HCT116 (cell line): ENCODE results near the gene RABGEF1. TPM values are rescaled to one million over a fixed set of nuclear protein-coding genes. Genes with fewer than 3 reads are reported as not detected.

Source experiments
- ATAC-seq: fragments of 200-7000 bp; cut with Tn5 transposase; 2 replicates; pipeline ENCODE4 v1.9.1; 2020; ENCODE audit warnings: mild to moderate bottlenecking, moderate library complexity
- BruUV-seq: library from RNA; stranded (reverse); fragments of 400-500 nt; replicated peaks from 2 replicates; lab custom pipeline; 2021; lab: Mats Ljungman, UMichigan
- CTCF ChIA-PET: fragments of 300-600 bp; sonication (Branson Sonifier 250); formaldehyde crosslinking; loops from one replicate; lab custom pipeline; 2021; ENCODE audit warnings: antibody characterized with exemption; lab: Charles Lee
- POLR2A ChIA-PET: fragments of 300-600, 350-600 bp; sonication (Branson Sonifier 250); formaldehyde crosslinking; loops from one replicate; lab custom pipeline; 2021; ENCODE audit warnings: antibody characterized with exemption; lab: Charles Lee
- RAD21 ChIA-PET, 2 experiments: fragments of 300-600 bp; sonication (Branson Sonifier 250); formaldehyde crosslinking; loops; one replicate each; lab custom pipeline; 2023; ENCODE audit warnings: low total read pairs in 2 of 2; ENCODE audit not compliant: uncharacterized antibody in 2 of 2, unreplicated experiment in 2 of 2, low non-redundant PET in 1 of 2; lab: Charles Lee
- DNase-seq: peaks from one replicate; pipeline ENCODE4 v3.0.0-alpha.2; 2010; ENCODE audit warnings: low read depth, low spot score
- H2AFZ ChIP-seq: fragments of 200-600 bp; shearing (Covaris generic), sonication (generic); 2 replicates; pipeline ENCODE4 v1.6.1; 2017; ENCODE audit warnings: low read depth, mixed run types, mixed read lengths, antibody characterized with exemption, low read length; ENCODE audit not compliant: poor library complexity, severe bottlenecking
- H3K27ac ChIP-seq: 2 replicates; pipeline ENCODE4 v1.5.1; 2012; ENCODE audit warnings: low read depth, low read length
- H3K27me3 ChIP-seq: fragments of 200-600 bp; sonication (generic); 2 replicates; pipeline ENCODE4 v1.6.1; 2016; ENCODE audit warnings: mixed run types, low read length, mixed read lengths; ENCODE audit not compliant: insufficient read depth
- H3K36me3 ChIP-seq, 2 experiments: fragments of 200-500 bp in 1 of 2; fragments of 200-600 bp in 1 of 2; sonication (Bioruptor generic) in 1 of 2; sonication (generic) in 1 of 2; 2 replicates each; pipeline versions ENCODE4 v1.5.1 to v1.6.1; 2014 to 2016; ENCODE audit warnings: low read length in 2 of 2, inconsistent platforms in 1 of 2, mixed read lengths in 1 of 2, mixed run types in 1 of 2; ENCODE audit not compliant: insufficient read depth in 2 of 2, control insufficient read depth in 1 of 2
- H3K4me1 ChIP-seq, 2 experiments: fragments of 200-600 bp in 1 of 2; sonication (generic) in 1 of 2; 2 replicates each; pipeline versions ENCODE4 v1.5.1 to v1.6.1; 2012 to 2017; ENCODE audit warnings: low read length in 2 of 2, inconsistent platforms in 1 of 2, mild to moderate bottlenecking in 1 of 2, mixed read lengths in 1 of 2, mixed run types in 1 of 2, moderate library complexity in 1 of 2; ENCODE audit not compliant: insufficient read depth in 2 of 2, control insufficient read depth in 1 of 2
- H3K4me2 ChIP-seq: fragments of 200-600 bp; sonication (generic); 2 replicates; pipeline ENCODE4 v1.6.1; 2017; ENCODE audit warnings: mixed run types, low read length, mixed read lengths
- H3K4me3 ChIP-seq, 2 experiments: fragments of 200-600 bp in 1 of 2; sonication (generic) in 1 of 2; replicated peaks in 1 of 2; 2 replicates each; pipeline ENCODE4 v1.5.1; 2011 to 2016; ENCODE audit warnings: low read length in 2 of 2, control low read depth in 1 of 2, low read depth in 1 of 2, mild to moderate bottlenecking in 1 of 2, mixed read lengths in 1 of 2, mixed run types in 1 of 2
- H3K79me2 ChIP-seq: fragments of 200-600 bp; sonication (generic); 2 replicates; pipeline ENCODE4 v1.6.1; 2017; ENCODE audit warnings: mild to moderate bottlenecking, mixed run types, low read length, moderate library complexity, mixed read lengths; ENCODE audit not compliant: insufficient read depth
- H3K9ac ChIP-seq: fragments of 200-600 bp; sonication (generic); 2 replicates; pipeline ENCODE4 v1.6.1; 2016; ENCODE audit warnings: low read length, mixed read lengths
- H3K9me2 ChIP-seq: fragments of 200-600 bp; sonication (generic), shearing (Covaris generic); 2 replicates; pipeline ENCODE4 v1.6.1; 2017; ENCODE audit warnings: mixed run types, mild to moderate bottlenecking, moderate library complexity; ENCODE audit not compliant: insufficient read depth
- H3K9me3 ChIP-seq, 2 experiments: fragments of 200-500 bp in 1 of 2; fragments of 200-600 bp in 1 of 2; sonication (Bioruptor generic) in 1 of 2; sonication (generic) in 1 of 2; 2 replicates each; pipeline ENCODE4 v1.6.1; 2014 to 2017; ENCODE audit warnings: low read length in 2 of 2, mixed read lengths in 2 of 2, inconsistent platforms in 1 of 2, low read depth in 1 of 2, mild to moderate bottlenecking in 1 of 2, mixed run types in 1 of 2, moderate library complexity in 1 of 2; ENCODE audit not compliant: control insufficient read depth in 1 of 2, insufficient read depth in 1 of 2
- H4K20me1 ChIP-seq: fragments of 200-600 bp; sonication (generic), shearing (Covaris generic); 2 replicates; pipeline ENCODE4 v1.6.1; 2017; ENCODE audit warnings: mixed run types, mild to moderate bottlenecking, moderate library complexity; ENCODE audit not compliant: insufficient read depth
- CEBPB ChIP-seq: IDR thresholded peaks from 2 replicates; pipeline ENCODE4 v1.6.1; 2012; ENCODE audit warnings: low read depth
- EGR1 ChIP-seq: IDR thresholded peaks from 2 replicates; pipeline ENCODE4 v1.6.1; 2012; ENCODE audit warnings: low read depth
- ELF1 ChIP-seq: IDR thresholded peaks from 2 replicates; pipeline ENCODE4 v1.6.1; 2012; ENCODE audit warnings: low read depth, borderline replicate concordance
- FOSL1 ChIP-seq: IDR thresholded peaks from 2 replicates; pipeline ENCODE4 v1.6.1; 2012; ENCODE audit warnings: low read depth
- MAX ChIP-seq: IDR thresholded peaks from 2 replicates; pipeline ENCODE4 v1.6.1; 2012
- POLR2A ChIP-seq: IDR thresholded peaks from 2 replicates; pipeline ENCODE4 v1.7.0; 2011; ENCODE audit warnings: borderline replicate concordance; ENCODE audit not compliant: insufficient read depth, insufficient read length; ENCODE audit errors: extremely low read depth
- RAD21 ChIP-seq: IDR thresholded peaks from 2 replicates; pipeline ENCODE4 v1.6.1; 2012; ENCODE audit warnings: low read depth, mild to moderate bottlenecking
- TCF7L2 ChIP-seq: IDR thresholded peaks from 2 replicates; pipeline ENCODE4 v1.7.0; 2011; ENCODE audit warnings: borderline replicate concordance, inconsistent platforms; ENCODE audit not compliant: insufficient read depth, insufficient read length; ENCODE audit errors: extremely low read depth
- YY1 ChIP-seq: IDR thresholded peaks from 2 replicates; pipeline ENCODE4 v1.6.1; 2011; ENCODE audit warnings: low read length, low read depth, moderate library complexity, mild to moderate bottlenecking; ENCODE audit not compliant: insufficient replicate concordance; ENCODE audit errors: extremely low read depth
- intact Hi-C: fragments of 100-400 bp; cut with micrococcal nuclease; formaldehyde crosslinking; loops from 2 replicates; pipeline ENCODE4 v1.10.0; 2022
- total RNA-seq: library from RNA; stranded (reverse); gene quantifications from one replicate; pipeline ENCODE4 v1.2.1, GENCODE V29; 2021; ENCODE audit not compliant: unreplicated experiment
- TF ChIP-seq, protein P1 (sequence below): IDR thresholded peaks from 2 replicates; pipeline ENCODE4 v1.6.1; 2012
- TF ChIP-seq, protein P2 (sequence below): IDR thresholded peaks from 2 replicates; pipeline ENCODE4 v1.6.1; 2012; ENCODE audit warnings: low read depth

RABGEF1 gene
- total RNA-seq, 1 experiment from 2014 or later: 22.9 TPM

DNA sequence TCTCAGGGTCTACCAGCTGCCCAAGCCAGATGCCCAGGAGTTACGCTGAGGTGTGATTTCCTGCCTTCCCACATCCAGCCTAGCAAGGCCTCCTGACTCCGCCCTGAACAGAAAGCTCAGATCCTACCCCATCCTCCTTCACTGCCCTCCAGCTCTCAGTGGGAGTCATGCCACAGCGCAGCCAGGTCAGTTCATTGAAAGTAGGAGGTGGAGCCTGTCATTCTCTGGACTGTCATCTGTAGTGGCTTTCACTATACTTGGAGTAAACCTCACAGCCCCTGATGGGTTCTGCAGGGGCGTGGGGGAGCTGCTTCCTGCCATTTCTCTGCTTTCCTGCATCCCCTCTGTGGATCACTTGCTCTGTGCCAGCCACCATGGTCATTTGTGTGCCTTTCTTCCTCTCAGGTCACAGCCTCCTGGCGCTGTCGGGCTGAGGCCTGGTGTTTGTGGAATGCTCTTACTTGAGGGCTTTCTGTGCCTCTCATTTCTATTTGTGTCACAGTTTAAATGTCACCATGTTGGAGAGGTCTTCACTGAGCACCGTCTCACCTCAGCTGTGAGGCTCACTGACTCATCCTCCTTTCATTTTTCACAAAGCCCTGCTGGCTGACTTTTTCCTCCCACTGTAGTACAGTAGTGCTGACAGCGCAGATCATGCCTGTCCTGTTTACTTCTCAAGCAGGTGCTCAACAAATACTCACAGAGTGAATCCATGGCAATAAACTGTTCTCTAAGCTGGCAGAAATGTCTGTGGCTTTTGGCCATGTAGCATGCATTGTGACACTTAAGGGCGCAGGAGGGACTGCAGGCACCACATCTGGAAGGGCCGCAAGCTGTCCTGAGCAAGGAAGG lies 119.5 kb downstream of the RABGEF1 start:
- H3K79me2 ChIP-seq: no peaks in the 10 kb centered on the region
- peaks cover 3 to 6% of the 10 kb centered on the region in 2 experiments; a peak in 3 of 4 replicates for H3K4me1 ChIP-seq
- no peak overlapping the region for H3K4me3 ChIP-seq
- no peak overlapping the region for H3K27ac ChIP-seq
- no TSS peak for BruUV-seq
- ATAC-seq (no peak), DNase-seq (no peak)
- no peaks in the 10 kb centered on the region for H3K27me3 ChIP-seq
- no peaks in the 10 kb centered on the region for H3K9me2 ChIP-seq
- ChIA-PET RAD21 (no interaction called here), POLR2A (no interaction called here), CTCF (no interaction called here)
- TF ChIP-seq FOSL1: no peak
- TF ChIP-seq RAD21: no peak
- TF ChIP-seq TCF7L2: no peak
- TF ChIP-seq MAX: no peak
- TF ChIP-seq, protein P1, sequence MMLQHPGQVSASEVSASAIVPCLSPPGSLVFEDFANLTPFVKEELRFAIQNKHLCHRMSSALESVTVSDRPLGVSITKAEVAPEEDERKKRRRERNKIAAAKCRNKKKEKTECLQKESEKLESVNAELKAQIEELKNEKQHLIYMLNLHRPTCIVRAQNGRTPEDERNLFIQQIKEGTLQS: no peak
- no peak for TF ChIP-seq ELF1
- TF ChIP-seq YY1: no peak
- TF ChIP-seq EGR1: no peak
- no peak for TF ChIP-seq CEBPB
- TF ChIP-seq, protein P2, sequence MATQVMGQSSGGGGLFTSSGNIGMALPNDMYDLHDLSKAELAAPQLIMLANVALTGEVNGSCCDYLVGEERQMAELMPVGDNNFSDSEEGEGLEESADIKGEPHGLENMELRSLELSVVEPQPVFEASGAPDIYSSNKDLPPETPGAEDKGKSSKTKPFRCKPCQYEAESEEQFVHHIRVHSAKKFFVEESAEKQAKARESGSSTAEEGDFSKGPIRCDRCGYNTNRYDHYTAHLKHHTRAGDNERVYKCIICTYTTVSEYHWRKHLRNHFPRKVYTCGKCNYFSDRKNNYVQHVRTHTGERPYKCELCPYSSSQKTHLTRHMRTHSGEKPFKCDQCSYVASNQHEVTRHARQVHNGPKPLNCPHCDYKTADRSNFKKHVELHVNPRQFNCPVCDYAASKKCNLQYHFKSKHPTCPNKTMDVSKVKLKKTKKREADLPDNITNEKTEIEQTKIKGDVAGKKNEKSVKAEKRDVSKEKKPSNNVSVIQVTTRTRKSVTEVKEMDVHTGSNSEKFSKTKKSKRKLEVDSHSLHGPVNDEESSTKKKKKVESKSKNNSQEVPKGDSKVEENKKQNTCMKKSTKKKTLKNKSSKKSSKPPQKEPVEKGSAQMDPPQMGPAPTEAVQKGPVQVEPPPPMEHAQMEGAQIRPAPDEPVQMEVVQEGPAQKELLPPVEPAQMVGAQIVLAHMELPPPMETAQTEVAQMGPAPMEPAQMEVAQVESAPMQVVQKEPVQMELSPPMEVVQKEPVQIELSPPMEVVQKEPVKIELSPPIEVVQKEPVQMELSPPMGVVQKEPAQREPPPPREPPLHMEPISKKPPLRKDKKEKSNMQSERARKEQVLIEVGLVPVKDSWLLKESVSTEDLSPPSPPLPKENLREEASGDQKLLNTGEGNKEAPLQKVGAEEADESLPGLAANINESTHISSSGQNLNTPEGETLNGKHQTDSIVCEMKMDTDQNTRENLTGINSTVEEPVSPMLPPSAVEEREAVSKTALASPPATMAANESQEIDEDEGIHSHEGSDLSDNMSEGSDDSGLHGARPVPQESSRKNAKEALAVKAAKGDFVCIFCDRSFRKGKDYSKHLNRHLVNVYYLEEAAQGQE: no peak
- TF ChIP-seq POLR2A: no peak
- H3K9ac ChIP-seq: no peak overlapping the region
- no peak overlapping the region for H3K4me2 ChIP-seq
- no peaks in the 10 kb centered on the region for H4K20me1 ChIP-seq
- H3K36me3 ChIP-seq: 0 out of 4 replicates have a peak, but pooled peaks cover 0 to 2% of the 10 kb centered on the region in 2 experiments
- no peaks in the 10 kb centered on the region for H3K9me3 ChIP-seq
- intact Hi-C loops: no loop called here
- H2AFZ ChIP-seq: no peak overlapping the region
